ENCODE data around the gene TRAPPC10. TPM values are rescaled to one million over a fixed set of nuclear protein-coding genes. Genes with fewer than 3 reads are reported as not detected.

The TRAPPC10 gene
- total RNA-seq, 4 donors from 2014 or later = 17.9 to 32.9 (median 23.1) TPM

DNA sequence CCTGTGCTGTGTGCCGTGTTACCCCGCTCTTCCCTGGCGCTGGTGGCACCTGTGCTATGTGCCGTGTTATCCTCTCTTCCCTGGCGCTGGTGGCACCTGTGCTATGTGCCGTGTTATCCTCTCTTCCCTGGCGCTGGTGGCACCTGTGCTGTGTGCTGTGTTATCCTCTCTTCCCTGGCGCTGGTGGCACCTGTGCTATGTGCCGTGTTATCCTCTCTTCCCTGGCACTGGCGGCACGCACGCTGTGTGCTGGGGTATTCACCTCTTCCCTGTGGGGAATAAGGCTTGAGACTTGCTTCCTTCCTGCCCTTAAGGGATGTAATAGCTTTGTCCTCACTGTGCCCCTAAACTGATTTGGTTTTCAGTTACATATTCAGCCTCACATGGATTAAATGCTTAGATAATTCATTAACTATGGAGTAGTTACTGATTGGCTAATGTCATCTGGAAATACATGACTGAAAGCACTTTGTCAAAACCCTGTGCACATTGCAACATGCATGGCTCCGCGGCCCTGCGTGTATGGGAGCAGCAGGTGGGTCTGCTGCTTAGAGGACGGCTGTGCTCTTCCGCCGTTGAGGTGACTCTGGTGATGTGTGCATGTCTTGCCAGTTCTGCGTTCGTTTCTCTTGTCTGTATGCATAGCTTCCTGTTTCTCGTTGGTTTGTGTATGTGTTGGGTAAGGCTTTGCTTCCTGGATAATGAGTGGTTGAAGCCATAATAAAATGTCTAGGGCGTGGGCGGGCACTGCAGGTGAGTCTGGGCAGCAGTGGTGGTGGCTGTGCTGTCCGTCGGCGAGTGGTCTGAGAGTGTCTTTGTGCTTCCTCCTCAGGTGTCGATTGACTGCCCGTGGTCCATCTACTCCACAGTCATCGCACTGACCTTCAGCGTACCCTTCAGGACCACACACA, 77.1 kb downstream of the TRAPPC10 start:
- intact Hi-C loops (cut with DNase I; ENCODE audit: low total_unique reads) = no loop called here
- in situ Hi-C loops (cut with MboI; ENCODE audit: low sequenced_read_pairs in 4 of 4) = no loop called here
- H3K9me3 ChIP-seq = no peaks in the 10 kb centered on the region
- peaks cover 0 to 85% of the 10 kb centered on the region in 2 donors for H3K36me3 ChIP-seq
- H3K4me3 ChIP-seq = no peak overlapping the region
- ATAC-seq (no peak), DNase-seq (no peak)
- TF ChIP-seq, protein P1, sequence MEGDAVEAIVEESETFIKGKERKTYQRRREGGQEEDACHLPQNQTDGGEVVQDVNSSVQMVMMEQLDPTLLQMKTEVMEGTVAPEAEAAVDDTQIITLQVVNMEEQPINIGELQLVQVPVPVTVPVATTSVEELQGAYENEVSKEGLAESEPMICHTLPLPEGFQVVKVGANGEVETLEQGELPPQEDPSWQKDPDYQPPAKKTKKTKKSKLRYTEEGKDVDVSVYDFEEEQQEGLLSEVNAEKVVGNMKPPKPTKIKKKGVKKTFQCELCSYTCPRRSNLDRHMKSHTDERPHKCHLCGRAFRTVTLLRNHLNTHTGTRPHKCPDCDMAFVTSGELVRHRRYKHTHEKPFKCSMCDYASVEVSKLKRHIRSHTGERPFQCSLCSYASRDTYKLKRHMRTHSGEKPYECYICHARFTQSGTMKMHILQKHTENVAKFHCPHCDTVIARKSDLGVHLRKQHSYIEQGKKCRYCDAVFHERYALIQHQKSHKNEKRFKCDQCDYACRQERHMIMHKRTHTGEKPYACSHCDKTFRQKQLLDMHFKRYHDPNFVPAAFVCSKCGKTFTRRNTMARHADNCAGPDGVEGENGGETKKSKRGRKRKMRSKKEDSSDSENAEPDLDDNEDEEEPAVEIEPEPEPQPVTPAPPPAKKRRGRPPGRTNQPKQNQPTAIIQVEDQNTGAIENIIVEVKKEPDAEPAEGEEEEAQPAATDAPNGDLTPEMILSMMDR (IDR thresholded peaks at IDR 0.05 in 4 of 5, conservative IDR thresholded peaks at IDR 0.05 in 1 of 5) = no peak
- no peak for TF ChIP-seq POLR2A (IDR thresholded peaks at IDR 0.05)
- H3K27ac ChIP-seq = no peak overlapping the region
- no peaks in the 10 kb centered on the region for H3K27me3 ChIP-seq
- no peaks in the 10 kb centered on the region for H3K4me1 ChIP-seq

DNA sequence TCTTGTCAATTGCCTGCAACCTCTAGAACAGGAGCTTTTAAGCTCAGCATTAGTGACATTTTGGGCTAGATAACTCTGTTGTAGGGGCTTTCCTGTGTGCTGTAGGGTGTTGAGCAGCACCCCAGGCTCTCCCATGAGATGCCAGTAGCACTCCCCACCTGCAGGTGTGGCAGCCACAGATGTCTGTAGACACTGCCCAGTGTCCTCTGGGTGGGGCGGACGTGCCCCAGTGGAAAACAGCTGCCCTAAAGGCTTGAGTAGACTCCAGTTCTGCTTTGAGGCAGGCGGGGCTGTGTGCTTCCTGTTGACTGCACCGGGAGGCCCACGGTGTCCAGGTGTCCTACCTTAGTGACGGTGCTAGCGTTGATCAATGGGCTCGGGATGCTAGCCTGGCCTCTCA, 78.2 kb downstream of the TRAPPC10 start:
- Histone ChIP-seq H3K27ac (no peak overlapping the region), H3K4me3 (no peak overlapping the region), H3K36me3 (peaks cover 0 to 89% of the 10 kb centered on the region in 2 donors), H3K27me3 (no peaks in the 10 kb centered on the region), H3K9me3 (no peaks in the 10 kb centered on the region), H3K4me1 (no peaks in the 10 kb centered on the region)
- intact Hi-C loops (cut with DNase I; ENCODE audit: low total_unique reads) (no loop called here), in situ Hi-C loops (cut with MboI; ENCODE audit: low sequenced_read_pairs in 4 of 4) (no loop called here)
- TF ChIP-seq, protein P1 (IDR thresholded peaks at IDR 0.05 in 4 of 5, conservative IDR thresholded peaks at IDR 0.05 in 1 of 5) = no peak
- no peak for TF ChIP-seq POLR2A (IDR thresholded peaks at IDR 0.05)
- ATAC-seq (no peak), DNase-seq (no peak)

DNA sequence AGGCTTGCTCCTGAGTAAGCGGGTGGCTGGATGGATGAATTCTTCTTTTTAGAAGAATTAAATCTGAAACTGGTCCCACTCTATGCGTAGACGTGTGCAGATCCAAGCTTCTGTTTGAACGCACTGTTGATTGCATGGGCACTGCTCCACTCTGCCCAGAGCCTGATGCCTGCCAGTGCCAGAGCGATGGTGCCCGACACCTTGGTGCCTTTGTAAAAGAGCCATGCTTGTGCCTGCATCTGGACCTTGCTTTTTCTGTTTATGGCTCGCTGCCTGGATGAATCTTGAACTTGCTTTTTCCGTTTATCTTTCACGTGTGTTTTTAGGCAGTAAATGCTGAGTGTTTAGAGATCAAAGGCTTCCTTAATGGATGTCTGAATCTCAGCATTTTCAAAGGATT, 80.1 kb downstream of the TRAPPC10 start:
- ATAC-seq (no peak), DNase-seq (no peak)
- intact Hi-C loops (cut with DNase I; ENCODE audit: low total_unique reads) (no loop called here), in situ Hi-C loops (cut with MboI; ENCODE audit: low sequenced_read_pairs in 4 of 4) (no loop called here)
- Histone ChIP-seq H3K36me3 (peaks cover 0 to 80% of the 10 kb centered on the region in 2 donors), H3K4me1 (no peaks in the 10 kb centered on the region), H3K27ac (no peak overlapping the region), H3K27me3 (no peaks in the 10 kb centered on the region), H3K9me3 (no peaks in the 10 kb centered on the region), H3K4me3 (no peak overlapping the region)
- TF ChIP-seq POLR2A (IDR thresholded peaks at IDR 0.05) = no peak
- TF ChIP-seq, protein P1 (IDR thresholded peaks at IDR 0.05 in 4 of 5, conservative IDR thresholded peaks at IDR 0.05 in 1 of 5) = no peak

DNA sequence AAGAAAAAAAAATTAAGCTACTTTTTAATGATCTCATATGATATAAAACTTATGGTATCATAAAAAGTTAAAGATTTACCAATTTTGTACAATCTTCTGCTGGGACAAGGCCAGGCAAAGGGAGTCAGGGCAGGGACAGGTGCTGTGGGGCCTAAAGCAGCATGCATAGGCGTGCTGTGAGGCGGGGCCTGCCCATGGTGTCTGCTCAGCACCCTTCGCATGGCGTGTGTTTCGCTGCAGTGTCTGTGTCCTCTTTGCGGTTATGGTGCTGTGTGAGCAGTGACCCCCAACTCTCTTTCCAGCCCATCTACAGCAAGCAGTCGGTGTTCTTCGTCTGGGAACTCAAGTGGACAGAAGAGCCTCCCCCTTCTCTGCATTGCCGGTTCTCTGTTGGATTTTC, 81.7 kb downstream of the TRAPPC10 start:
- in situ Hi-C loops (cut with MboI; ENCODE audit: low sequenced_read_pairs in 4 of 4) (no loop called here), intact Hi-C loops (cut with DNase I; ENCODE audit: low total_unique reads) (no loop called here)
- DNase-seq = no peak
- Histone ChIP-seq H3K36me3 (peaks cover 0 to 65% of the 10 kb centered on the region in 2 donors), H3K9me3 (no peaks in the 10 kb centered on the region), H3K27ac (no peak overlapping the region), H3K4me3 (no peak overlapping the region), H3K4me1 (no peaks in the 10 kb centered on the region), H3K27me3 (no peaks in the 10 kb centered on the region)
- no peak for TF ChIP-seq POLR2A (IDR thresholded peaks at IDR 0.05)
- TF ChIP-seq, protein P1 (IDR thresholded peaks at IDR 0.05 in 4 of 5, conservative IDR thresholded peaks at IDR 0.05 in 1 of 5) = no peak
- no peak for ATAC-seq
